ENCODE data around the gene OR7A5.
"Not testable (repeated sequence)": the region's sequence is repeated elsewhere in the genome, so short reads cannot be mapped to it uniquely, and the experiment has no call there.

The OR7A5 gene

DNA sequence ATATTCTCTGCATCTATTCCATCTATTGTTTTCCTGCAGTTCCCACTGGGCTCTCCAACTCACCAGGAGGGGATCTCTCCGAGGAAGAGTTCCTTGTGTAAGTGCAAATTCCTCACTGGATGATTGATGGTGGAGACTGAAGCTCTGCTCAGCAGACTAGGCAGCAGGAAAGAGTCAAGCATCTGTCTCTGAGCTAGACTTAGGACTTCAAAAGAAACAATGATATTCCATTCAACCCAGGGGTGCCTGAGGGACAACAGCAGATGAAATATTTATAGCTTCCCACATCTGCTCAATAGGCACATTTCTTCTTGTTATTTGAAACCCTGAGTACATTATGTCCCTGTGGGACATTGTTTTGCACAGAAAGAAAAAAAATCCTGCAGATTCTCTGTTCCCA, at the start of gene OR7A5, which contains the start of gene OR7C1:
OR7A5 (minus strand) TSS at position 175 of the 400 bp plus-strand sequence. CDS start 6,944 bp downstream, outside the sequence.
OR7C1 (minus strand) TSS at position 175 of the 400 bp plus-strand sequence. CDS start 35,049 bp downstream, outside the sequence.
- DNase-seq (ENCODE audit: low spot score) = peak; percentile 31

- peak; percentile 10 for DNase-seq (ENCODE audit: low spot score)
These were observed 36.7 kb upstream of the OR7A5 start for GRCh38 chr19:14871619-14872230.

- no peak for DNase-seq (ENCODE audit: low spot score)
These were observed 33.5 kb upstream of the OR7A5 start for GRCh38 chr19:14868497-14868896.

- no peak for DNase-seq (ENCODE audit: low spot score)
These were observed 13.8 kb upstream of the OR7A5 start, which contains the start of gene OR7A10 for GRCh38 chr19:14848822-14849221. Gene OR7A10, minus strand, starts transcription at chr19:14848922. Its CDS starts 7,045 bp downstream, at chr19:14841877.

GRCh38 chr19:14843578-14843977, 8.6 kb upstream of the OR7A5 start:
- peak; percentile 6 for DNase-seq (ENCODE audit: low spot score)

GRCh38 chr19:14843169-14843568, 8.2 kb upstream of the OR7A5 start:
- no peak for DNase-seq (ENCODE audit: low spot score)

DNA sequence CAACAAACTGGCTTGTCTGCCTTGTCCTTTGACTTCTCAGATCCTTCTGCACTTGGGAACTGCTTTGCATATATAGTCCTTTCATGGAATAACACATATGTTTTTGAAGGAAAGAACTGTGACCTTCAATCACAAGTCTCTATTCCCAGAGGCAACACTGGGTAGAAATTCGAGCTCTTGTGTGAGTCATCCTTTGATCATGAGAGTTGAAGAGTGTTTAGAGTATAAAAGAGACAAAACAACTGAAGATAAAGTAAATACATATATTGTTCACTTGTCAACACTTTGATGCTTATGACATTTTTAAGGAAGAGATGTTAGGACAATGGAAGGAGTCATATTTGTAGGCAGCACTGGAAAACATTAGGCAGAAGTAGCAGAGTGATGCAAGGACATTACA, 5.2 kb upstream of the OR7A5 start:
- DNase-seq (ENCODE audit: low spot score) = no peak

GRCh38 chr19:14837391-14837790, 2.4 kb upstream of the OR7A5 start:
- no peak for DNase-seq (ENCODE audit: low spot score)

DNA sequence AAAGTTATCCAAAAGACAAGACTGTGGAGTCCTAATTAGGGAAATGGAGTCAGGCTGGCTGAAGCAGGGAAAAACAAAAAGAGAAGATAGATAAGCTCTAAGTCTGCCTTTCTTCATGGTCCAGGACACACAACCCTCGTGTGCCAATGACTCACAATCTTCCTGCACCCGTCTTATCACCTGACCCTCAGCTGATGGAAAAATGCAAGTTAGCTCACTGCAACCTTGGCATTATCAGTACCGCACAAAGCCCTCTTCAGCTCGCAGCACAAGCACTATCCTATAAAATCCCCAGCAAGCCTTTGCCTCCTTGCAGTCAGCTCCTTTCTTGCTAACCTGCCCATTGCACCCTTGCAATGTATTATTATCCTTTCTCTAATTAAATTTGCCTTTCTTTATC, 4.3 kb downstream of the OR7A5 start:
- no peak for DNase-seq (ENCODE audit: low spot score)

GRCh38 chr19:14826006-14826405, 9.0 kb downstream of the OR7A5 start:
- no peak for DNase-seq (ENCODE audit: low spot score)

GRCh38 chr19:14821937-14822336, 13.0 kb downstream of the OR7A5 start:
- DNase-seq (ENCODE audit: low spot score) = no peak

- no peak for DNase-seq (ENCODE audit: low spot score)
These were observed 16.4 kb downstream of the OR7A5 start for GRCh38 chr19:14818588-14818987.

GRCh38 chr19:14817052-14817451, 17.9 kb downstream of the OR7A5 start:
- DNase-seq (ENCODE audit: low spot score) = no peak

- DNase-seq (ENCODE audit: low spot score) = no peak
These were observed 19.9 kb downstream of the OR7A5 start for GRCh38 chr19:14814982-14815652.

DNA sequence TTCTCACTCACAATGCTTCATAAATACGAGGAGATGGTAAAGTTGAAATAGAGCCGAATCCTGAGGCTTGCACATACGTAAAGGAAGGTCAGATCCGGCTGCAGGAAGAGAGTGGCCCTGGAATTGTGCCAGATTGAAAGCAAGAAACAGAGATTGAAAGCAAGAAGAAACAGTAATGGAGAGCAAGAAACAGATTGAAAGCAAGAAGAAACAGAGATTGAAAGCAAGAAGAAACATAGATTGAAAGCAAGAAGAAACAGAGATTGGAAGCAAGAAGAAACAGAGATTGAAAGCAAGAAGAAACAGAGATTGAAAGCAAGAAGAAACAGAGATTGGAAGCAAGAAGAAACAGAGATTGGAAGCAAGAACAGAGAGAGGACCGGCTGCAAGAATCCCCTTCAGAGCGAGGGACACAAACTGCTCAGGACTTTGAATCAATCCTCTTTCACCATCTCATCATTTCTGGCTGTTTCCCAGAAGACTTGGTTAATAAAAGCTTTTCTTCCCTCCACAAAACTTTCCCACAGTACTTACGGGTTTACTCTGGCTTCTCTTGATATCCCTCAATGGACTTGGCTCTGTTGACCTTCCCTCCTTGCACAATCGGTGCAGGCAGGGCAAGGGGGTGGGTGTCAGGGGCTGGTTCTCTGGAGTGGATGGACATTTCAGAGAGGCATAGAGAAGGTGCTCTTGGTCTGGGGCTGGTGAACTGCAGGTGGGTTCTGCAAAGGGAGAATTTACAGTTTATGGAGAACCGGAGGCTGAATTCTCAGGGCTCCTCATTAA, 25.5 kb downstream of the OR7A5 start:
- DNase-seq (ENCODE audit: low spot score) = no peak

GRCh38 chr19:14804765-14805164, 30.2 kb downstream of the OR7A5 start:
- no peak for DNase-seq (ENCODE audit: low spot score)

DNA sequence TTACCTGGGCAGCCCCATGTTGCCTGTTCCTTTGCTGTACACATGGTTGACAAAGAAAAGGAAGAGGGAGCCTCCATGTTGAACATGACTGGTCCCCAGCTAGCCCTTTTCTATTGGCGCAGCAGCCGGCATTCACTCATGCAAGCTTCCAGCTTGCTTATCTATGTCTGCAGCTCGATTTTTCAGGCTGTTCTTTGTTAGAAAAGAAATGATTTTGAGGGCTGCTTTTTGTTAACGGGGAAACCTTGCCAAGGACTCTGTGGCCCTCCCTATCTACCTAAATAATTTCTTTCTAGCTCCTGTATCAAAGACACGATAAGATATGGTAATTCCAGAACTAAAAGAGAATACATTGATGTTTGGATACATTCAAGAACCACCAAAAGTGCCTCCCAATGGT, 36.2 kb downstream of the OR7A5 start:
- no peak for DNase-seq (ENCODE audit: low spot score)

GRCh38 chr19:14796021-14796420, 39.0 kb downstream of the OR7A5 start:
- no peak for DNase-seq (ENCODE audit: low spot score)

DNA sequence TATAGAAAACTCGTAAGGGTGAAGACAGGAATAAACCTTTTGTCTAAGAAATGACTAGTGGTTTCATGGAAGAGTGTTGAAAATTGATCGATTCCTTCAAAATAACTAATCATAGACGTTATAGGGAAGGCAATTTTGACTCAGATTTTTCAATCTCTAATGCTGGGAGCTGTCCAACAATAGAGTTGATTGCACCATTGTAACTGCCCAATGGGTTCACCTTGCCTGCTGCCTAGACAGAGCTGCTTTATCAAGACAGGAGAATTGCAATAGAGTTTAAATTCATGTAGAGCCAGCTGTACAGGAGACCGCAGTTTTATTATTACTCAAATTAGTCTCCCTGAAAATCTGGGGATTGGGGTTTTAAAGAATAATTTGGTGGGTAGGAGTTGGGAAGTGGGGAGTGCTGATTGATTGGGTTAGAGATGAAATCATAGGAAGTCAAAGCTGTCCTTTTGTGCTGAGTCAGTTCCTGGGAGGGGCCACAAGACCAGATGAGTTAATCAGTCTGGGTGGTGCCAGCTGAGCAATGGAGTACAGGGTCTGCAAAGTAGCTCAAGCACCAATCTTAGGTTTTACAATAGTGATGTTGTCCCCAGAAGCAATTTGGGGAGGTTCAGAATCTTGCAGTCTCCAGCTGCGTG, 39.8 kb downstream of the OR7A5 start:
- DNase-seq (ENCODE audit: low spot score) = no peak

DNA sequence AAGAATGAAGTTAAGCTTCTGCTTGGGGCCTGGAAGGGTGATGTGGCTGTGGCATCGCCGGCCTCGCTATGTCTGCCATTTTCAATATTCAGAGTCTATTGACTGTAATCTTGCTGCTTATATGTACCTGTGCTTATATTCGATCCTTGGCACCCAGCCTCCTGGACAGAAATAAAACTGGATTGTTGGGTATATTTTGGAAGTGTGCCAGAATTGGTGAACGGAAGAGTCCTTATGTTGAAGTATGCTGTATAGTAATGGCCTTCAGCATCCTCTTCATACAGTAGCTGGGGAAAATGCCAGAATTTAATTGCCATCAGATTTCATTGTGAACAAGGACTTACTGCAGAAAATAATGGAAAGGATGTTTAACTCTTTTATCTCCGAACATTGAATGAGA, 42.7 kb downstream of the OR7A5 start:
- DNase-seq (ENCODE audit: low spot score) = not testable (repeated sequence)

GRCh38 chr19:14786421-14786851, 48.5 kb downstream of the OR7A5 start:
- DNase-seq (ENCODE audit: low spot score) = no peak

- DNase-seq (ENCODE audit: low spot score) = peak; percentile 50
These were observed 49.7 kb downstream of the OR7A5 start for GRCh38 chr19:14785102-14785793.

All from Ammon's horn (tissue), 1 donor.